Aorta (tissue), 5 donors: ENCODE measurements around the gene LDHB. TPM values are rescaled to one million over a fixed set of nuclear protein-coding genes. Genes with fewer than 3 reads are reported as not detected.

Source experiments
- ATAC-seq: fragments of 200-7000 bp; cut with Tn5 transposase; one replicate; pipeline ENCODE4 v1.9.1; 2022; ENCODE audit warnings: moderate library complexity; ENCODE audit not compliant: low FRiP score
- DNase-seq, 2 donors: peaks; one replicate each; pipeline ENCODE4 v3.0.0-alpha.2; 2020
- H3K27ac ChIP-seq, 2 donors: one replicate each; pipeline ENCODE4 v1.5.1; 2013; ENCODE audit warnings: low read length in 2 of 2, mild to moderate bottlenecking in 2 of 2, moderate library complexity in 2 of 2, control low read depth in 1 of 2, inconsistent platforms in 1 of 2, low read depth in 1 of 2
- H3K27me3 ChIP-seq, 2 donors: one replicate each; pipeline ENCODE4 v1.6.1; 2013; ENCODE audit warnings: control low read depth in 1 of 2, low read length in 1 of 2, mild to moderate bottlenecking in 1 of 2, moderate library complexity in 1 of 2; ENCODE audit not compliant: insufficient read depth in 2 of 2, control insufficient read depth in 1 of 2
- H3K36me3 ChIP-seq, 2 donors: one replicate each; pipeline ENCODE4 v1.6.1; 2013; ENCODE audit warnings: control low read depth in 1 of 2, low read length in 1 of 2, mild to moderate bottlenecking in 1 of 2; ENCODE audit not compliant: insufficient read depth in 2 of 2, control insufficient read depth in 1 of 2
- H3K4me1 ChIP-seq, 2 donors: one replicate each; pipeline ENCODE4 v1.6.1; 2013; ENCODE audit warnings: low read length in 2 of 2, control low read depth in 1 of 2, mild to moderate bottlenecking in 1 of 2, moderate library complexity in 1 of 2; ENCODE audit not compliant: insufficient read depth in 2 of 2, control insufficient read depth in 1 of 2
- H3K4me3 ChIP-seq, 2 donors: one replicate each; pipeline ENCODE4 v1.5.1; 2013; ENCODE audit warnings: low read length in 2 of 2, control low read depth in 1 of 2, mild to moderate bottlenecking in 1 of 2
- H3K9me3 ChIP-seq: one replicate; pipeline ENCODE4 v1.6.1; 2013; ENCODE audit warnings: mild to moderate bottlenecking, low read length; ENCODE audit not compliant: control insufficient read depth
- WGBS, 2 donors: extraction: QIAGEN DNeasy Blood & Tissue Kit; methylation state at CpG; one replicate each; pipeline ENCODE4 v1.1.7; 2013; 5-methylcytosine and 5-hydroxymethylcytosine counted together
- intact Hi-C, 2 donors: fragments of 100-400 bp; cut with DNase I; formaldehyde crosslinking; loops; one replicate each; pipeline versions ENCODE4 v1.14.2 to v1.15.0; 2022
- polyA plus RNA-seq, 2 donors: library from polyadenylated mRNA; stranded (reverse); fragments of 200-250 nt; gene quantifications; one replicate each; pipeline ENCODE4 v1.2.3, GENCODE V29; 2013
- total RNA-seq, 2 donors: library from RNA; stranded (reverse); fragmentation: NEBNext Ultra II Directional; extraction: Animal tissue kit (Norgen Biotek cat#: 25700); gene quantifications; one replicate each; pipeline ENCODE4 v1.2.1, GENCODE V29; 2021
- donor health status: healthy with polysubstance abuse.
- donor health status: Bipolar disorder and iron deficiency.
- donor health status: DM: no; HTN: no; CAD: no.
- donor health status: DM: no; HTN: no; CAD: no.
- donor health status: DM: yes; HTN: yes; CAD: no.

LDHB gene
- total and polyA plus RNA-seq, 4 donors, result 218 to 361 (median 256) TPM

- 65 to 73% methylated on average over 2 of the region's 2 CpGs for WGBS, 2 donors
- no peaks in the 10 kb centered on the region for H3K4me1 ChIP-seq
- H3K27me3 ChIP-seq, result peaks cover 0 to 2% of the 10 kb centered on the region in 2 donors
- H3K27ac ChIP-seq, result no peak overlapping the region
- no peaks in the 10 kb centered on the region for H3K9me3 ChIP-seq
- intact Hi-C loops, result no loop called here
- H3K36me3 ChIP-seq, result no peaks in the 10 kb centered on the region
- no peak for ATAC-seq
- DNase-seq, result no peak
- H3K4me3 ChIP-seq, result no peak overlapping the region
These were observed 43.7 kb downstream of the LDHB start for GRCh38 chr12:21613931-21614330.

DNA sequence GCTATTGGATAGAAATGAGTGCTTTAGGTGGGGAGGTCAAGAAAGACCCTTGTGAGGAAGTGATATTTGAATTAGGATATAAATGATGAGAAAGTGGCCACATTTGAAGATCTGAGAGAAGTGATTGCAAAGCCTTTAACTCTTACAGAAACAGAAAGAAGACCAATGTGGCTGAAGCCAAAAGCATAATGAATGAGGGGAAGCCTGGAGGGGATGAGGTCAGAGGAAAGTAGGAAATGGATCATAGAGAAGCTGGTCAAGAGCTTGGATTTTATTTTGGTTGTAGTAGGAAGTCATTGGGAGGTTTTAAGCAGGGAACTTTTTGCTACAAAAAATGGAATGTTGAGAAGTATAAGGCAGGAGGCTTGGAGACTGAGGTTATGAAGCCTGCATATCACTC lies 49.4 kb downstream of the LDHB start:
- H3K36me3 ChIP-seq, result no peaks in the 10 kb centered on the region
- no peaks in the 10 kb centered on the region for H3K4me1 ChIP-seq
- no peak for ATAC-seq
- intact Hi-C loops, result loop anchor here (5.0 kb wide), 2 partner anchors 69 to 74 kb away; no protein-coding TSS in a partner anchor
- no peak for DNase-seq
- peaks cover 0 to 2% of the 10 kb centered on the region in 2 donors for H3K27me3 ChIP-seq
- H3K9me3 ChIP-seq, result no peaks in the 10 kb centered on the region
- no peak overlapping the region for H3K4me3 ChIP-seq
- no peak overlapping the region for H3K27ac ChIP-seq

DNA sequence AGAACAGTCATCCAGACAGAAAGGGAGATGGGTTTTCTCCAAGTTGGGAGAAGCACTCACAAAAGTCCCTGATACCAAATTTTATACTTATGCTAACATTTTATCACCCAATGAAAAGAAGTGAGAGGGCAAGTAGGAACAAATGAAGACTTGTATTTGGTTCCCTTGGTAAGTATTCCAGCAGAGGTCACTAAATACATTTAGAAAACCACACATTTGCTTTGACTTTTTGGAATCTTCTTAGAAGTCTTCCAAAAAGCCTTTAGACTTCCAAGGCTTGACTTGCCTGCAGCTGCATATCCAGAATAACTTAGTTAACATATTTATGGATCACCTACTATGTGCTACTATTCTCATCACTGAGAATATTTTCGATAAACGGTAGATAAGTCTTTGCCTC lies 49.9 kb downstream of the LDHB start:
- ATAC-seq (no peak), DNase-seq (no peak)
- peaks cover 0 to 2% of the 10 kb centered on the region in 2 donors for H3K27me3 ChIP-seq
- no peaks in the 10 kb centered on the region for H3K36me3 ChIP-seq
- intact Hi-C loops, result loop anchor here (5.0 kb wide), 2 partner anchors 70 to 75 kb away; no protein-coding TSS in a partner anchor
- 28 to 40% methylated on average over 2 of the region's 2 CpGs for WGBS, 2 donors
- no peak overlapping the region for H3K4me3 ChIP-seq
- H3K9me3 ChIP-seq, result no peaks in the 10 kb centered on the region
- no peaks in the 10 kb centered on the region for H3K4me1 ChIP-seq
- H3K27ac ChIP-seq, result no peak overlapping the region

GRCh38 chr12:21606175-21606574 lies 51.5 kb downstream of the LDHB start:
- no peak overlapping the region for H3K27ac ChIP-seq
- ATAC-seq (no peak), DNase-seq (no peak)
- no peaks in the 10 kb centered on the region for H3K36me3 ChIP-seq
- no peak overlapping the region for H3K4me3 ChIP-seq
- peaks cover 0 to 2% of the 10 kb centered on the region in 2 donors for H3K27me3 ChIP-seq
- intact Hi-C loops, result loop anchor here (5.0 kb wide), 2 partner anchors 71 to 76 kb away; no protein-coding TSS in a partner anchor
- H3K9me3 ChIP-seq, result no peaks in the 10 kb centered on the region
- no peaks in the 10 kb centered on the region for H3K4me1 ChIP-seq
- 43 to 70% methylated on average over 1 of the region's 1 CpG for WGBS, 2 donors

DNA sequence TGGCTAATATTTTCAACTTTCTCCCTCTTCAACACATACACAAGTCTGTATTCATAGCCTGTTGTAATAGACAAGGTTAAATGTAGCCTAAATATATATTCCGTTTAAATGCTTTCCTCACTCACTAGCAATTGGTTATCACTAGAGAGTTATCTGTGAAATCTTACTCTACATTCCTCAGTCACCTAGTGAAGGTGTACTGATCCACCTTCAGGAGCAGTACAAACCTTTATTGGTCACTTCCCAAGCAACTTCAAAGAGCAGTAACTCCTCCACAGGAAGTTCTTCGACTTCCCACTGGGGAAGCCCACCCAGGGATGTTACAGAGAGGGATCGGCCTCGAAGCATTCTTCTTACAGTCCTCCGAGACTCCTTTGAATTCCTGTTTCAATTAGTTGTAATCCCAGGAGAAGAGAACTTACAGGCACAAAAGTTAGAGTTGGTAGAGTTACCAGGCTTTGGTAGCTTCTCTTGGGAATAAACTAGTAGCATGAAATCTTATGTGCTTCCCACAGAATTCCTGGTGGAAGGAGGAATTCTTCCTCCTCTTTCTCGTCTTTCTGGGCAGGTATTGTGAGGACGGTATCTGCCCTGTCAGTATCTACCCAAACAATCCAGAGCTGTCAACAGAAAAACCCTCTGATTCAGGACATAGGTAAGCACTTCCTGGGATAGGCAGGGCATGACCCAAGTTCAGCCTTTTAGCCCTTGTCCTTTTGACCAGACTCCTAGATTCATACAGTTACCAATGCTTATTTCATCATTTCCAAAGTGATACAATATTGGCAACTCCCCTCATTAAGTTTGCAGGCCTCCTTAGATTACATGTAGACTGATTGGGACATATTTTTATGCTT lies 53.2 kb downstream of the LDHB start, which contains the start of gene GYS2:
Gene GYS2 (minus strand): TSS at position 603 of the 857 bp plus-strand sequence. CDS start 255 bp downstream, at position 348.
- Histone ChIP-seq H3K4me3 (no peak within 1 kb of the TSS), H3K9me3 (no peaks in the 10 kb centered on the region), H3K27ac (no peak within 1 kb of the TSS), H3K27me3 (no peaks in the 10 kb centered on the region), H3K4me1 (no peaks in the 10 kb centered on the region), H3K36me3 (no peaks in the 10 kb centered on the region)
- ATAC-seq, result no peak
- WGBS, 2 donors, result 59 to 63% methylated on average over 7 of the region's 7 CpGs
- intact Hi-C loops, result loop anchor here (5.0 kb wide), 2 partner anchors 73 to 78 kb away; no protein-coding TSS in a partner anchor
- DNase-seq, result no peak

- Histone ChIP-seq H3K27me3 (peaks cover 0 to 1% of the 10 kb centered on the region in 2 donors), H3K4me3 (no peak overlapping the region), H3K27ac (no peak overlapping the region), H3K9me3 (no peaks in the 10 kb centered on the region), H3K36me3 (no peaks in the 10 kb centered on the region), H3K4me1 (no peaks in the 10 kb centered on the region)
- 47 to 53% methylated on average over 2 of the region's 2 CpGs for WGBS, 2 donors
- intact Hi-C loops, result no loop called here
- no peak for DNase-seq
- ATAC-seq, result no peak
These were observed 54.9 kb downstream of the LDHB start for GRCh38 chr12:21602774-21603173.

DNA sequence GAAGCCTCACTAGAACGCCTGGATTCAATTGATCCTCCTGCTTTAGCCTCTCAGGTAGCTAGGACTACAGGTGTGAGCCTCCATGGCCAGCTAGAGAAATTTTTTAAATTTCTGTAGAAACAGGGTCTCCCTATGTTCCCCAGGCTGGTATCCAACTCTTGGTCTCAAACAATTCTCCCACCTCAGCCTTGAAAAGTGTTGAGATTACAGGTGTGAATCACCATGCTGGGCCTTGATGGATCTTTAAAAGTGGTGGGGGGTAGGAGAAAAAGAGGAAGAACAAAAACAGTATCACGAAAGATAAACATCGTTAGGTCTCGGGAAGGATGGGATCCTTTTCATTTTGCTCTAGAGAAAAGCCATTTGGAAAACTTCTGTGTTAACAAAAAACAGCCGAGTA lies 57.4 kb downstream of the LDHB start:
- Histone ChIP-seq H3K27me3 (peaks cover 0 to 1% of the 10 kb centered on the region in 2 donors), H3K4me3 (no peak overlapping the region), H3K36me3 (no peaks in the 10 kb centered on the region), H3K27ac (no peak overlapping the region), H3K9me3 (peaks cover 2% of the 10 kb centered on the region), H3K4me1 (no peaks in the 10 kb centered on the region)
- 62 to 68% methylated on average over 5 of the region's 5 CpGs for WGBS, 2 donors
- no peak for DNase-seq
- no peak for ATAC-seq
- intact Hi-C loops, result no loop called here

DNA sequence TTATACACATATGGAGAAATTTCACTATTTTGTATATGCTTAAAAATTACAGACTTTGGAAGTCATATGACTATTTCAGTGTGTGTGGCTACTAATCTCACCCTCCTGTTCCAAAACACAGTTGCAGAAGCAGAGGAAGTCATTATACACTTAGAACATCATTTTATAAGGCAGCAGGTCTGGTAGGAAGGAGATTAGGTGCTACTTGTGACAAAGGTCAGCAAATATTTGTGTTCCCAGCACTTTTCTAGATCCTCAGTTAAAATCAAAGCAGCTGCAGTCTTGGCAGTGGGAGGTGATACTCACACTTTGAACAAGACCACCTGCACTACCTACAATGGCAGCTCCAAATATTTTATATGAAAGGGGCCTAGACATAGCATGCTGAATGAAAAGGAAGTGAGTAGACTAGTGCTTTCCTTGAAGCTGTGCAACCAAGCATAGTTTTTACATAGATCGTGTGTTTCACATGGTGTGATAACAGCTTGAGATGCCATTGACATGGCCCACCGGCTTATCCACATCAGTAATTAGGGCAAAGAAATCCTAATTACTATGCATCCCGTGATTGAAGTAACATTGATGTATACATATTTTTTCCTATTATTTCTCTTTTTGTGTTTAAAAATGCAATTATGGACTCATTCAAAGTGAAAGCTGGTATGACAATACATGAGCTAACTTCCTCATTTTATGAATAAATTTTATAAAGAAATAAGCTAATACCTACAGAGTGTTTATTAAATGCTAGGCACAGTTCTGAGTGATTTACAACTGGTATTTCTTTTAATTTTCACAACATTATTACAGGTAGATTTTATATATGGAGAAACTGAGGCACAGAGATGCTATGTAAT lies 58.3 kb downstream of the LDHB start:
- DNase-seq (no peak), ATAC-seq (no peak)
- Histone ChIP-seq H3K36me3 (no peaks in the 10 kb centered on the region), H3K27me3 (peaks cover 0 to 1% of the 10 kb centered on the region in 2 donors), H3K9me3 (peaks cover 2% of the 10 kb centered on the region), H3K4me3 (no peak overlapping the region), H3K27ac (no peak overlapping the region), H3K4me1 (no peaks in the 10 kb centered on the region)
- intact Hi-C loops, result no loop called here
- WGBS, 2 donors, result 85 to 90% methylated on average over 3 of the region's 3 CpGs
